HK-2 (cell line): ENCODE measurements around the gene OSER1.

ENCODE experiments used
- DNase-seq: peaks from one replicate; pipeline ENCODE4 v3.0.0-alpha.2; 2018; ENCODE audit not compliant: unreplicated experiment

OSER1 gene

DNA sequence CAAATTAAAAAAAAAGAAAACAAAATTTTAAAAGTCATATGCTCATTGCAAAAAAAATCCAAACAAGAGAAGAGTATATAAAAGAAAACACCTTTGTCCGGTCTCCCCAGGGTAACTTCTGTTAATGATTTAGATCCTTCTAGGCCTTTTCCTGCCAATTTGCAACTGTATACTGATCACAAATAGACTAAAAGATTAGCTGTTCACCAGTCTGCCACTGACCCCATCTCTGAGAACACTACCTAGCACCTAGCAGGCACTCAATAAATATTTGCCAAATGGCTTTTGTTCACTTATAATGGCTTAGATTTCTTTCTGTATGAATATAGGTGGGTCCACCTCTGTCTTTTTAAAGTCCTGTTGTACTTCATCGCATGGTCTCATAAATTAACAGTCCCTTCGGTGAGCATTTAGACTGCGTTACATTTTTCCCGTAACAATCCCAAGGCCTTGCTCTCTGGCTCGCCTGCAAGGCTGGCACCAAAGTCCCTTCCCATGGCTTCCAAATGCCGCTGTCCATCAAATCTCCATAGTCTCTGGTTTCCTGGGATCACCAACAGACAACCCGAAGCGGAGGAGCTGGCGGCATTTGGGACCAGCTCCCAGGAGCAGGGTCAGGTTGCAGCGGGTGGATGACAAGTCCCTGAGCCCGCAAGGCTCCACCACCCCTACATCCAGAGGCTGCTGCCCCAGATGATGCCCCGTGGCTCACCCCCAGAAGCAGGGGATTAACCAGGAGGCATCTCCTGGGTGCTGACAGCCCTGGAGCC lies 35.4 kb downstream of the OSER1 start:
- no peak for DNase-seq

DNA sequence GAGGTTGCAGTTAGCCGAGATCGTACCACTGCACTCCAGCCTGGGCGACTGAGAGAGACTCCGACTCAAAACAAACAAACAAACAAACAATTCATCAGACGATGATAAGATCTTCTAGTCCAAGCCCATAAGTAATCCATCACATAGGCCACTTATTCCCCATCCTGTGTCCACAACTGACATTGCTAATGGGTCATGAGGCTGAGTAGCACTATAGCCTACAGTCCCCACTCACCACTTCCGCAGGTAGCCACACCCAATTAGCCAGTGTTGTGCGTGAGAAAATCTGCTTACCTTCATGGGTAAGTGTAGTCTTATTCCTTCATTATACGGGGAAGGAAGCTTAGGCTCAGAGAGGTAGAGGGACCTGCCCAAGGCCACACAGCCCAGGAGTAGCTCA lies 36.7 kb downstream of the OSER1 start:
- DNase-seq, result no peak

DNA sequence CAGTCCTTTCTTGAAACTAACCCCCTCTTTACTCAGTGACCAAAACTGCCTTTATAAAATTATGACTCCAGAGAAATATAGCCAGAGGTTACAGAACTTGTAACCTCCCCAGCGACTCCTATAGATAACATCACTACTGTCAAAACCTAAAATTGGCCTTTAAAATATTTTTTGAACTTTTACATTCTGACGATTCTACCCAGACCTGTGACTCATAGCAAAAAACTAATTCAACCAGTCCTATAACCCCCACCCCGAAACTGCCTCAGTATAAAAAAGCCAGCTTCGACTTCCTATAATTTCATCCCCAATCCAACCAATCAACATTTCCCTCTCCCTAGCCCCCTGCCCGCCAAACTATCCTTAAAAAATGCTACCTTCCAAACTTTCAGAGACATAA lies 37.5 kb downstream of the OSER1 start:
- no peak for DNase-seq

DNA sequence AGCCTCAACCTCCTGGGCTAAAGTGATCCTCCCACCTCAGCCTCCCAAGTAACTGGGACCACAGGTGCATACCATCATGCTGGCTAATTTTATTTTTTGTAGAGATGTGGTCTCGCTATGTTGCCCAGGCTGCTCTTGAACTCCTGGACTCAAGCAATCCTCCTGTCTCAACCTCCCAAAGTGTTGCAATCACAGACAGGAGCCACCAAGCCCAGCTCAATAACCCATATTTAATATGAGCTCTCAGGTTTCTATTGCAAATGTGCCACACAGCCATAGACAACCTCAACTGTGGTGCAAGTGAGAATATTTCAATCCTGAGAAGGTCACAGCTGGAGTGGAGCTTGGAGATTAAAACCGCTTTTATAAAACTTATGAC lies 38.0 kb downstream of the OSER1 start:
- DNase-seq, result no peak

DNA sequence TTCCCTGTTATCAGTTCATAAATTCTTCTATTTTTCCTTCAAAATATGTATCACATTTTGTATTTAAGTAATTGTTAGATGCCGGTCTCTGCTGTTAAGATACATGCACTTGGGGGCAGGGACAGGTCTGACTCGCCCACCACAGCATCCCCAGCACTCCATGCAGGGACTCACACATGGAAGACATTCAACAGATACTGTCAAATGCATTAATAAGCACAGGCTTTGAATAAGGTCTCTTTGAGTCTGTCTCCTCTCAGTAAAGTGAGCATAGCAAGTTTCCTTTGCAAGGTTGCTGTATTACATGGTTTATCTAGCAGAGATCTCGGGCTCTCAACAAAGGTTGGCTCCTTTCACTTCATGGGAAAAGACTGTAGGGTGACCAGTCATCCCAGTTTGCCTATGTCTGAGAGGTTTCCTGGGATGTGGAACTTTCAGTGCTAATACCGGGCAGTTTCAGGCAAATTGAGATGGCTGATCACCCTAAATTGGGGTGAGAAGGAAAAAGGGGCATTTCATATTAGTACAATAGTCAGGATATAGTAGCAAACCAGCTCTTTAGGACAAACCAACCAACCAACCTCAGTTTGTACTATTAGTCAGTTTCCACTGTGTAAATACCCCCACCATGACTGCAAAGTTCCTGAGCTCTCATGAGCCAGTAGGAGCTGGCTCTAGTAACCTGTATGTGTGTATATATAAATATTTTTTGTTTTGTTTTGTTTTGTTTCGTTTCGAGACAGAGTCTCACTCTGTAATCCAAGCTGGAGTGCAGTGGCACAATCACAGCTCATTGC lies 38.6 kb downstream of the OSER1 start:
- DNase-seq, result no peak

DNA sequence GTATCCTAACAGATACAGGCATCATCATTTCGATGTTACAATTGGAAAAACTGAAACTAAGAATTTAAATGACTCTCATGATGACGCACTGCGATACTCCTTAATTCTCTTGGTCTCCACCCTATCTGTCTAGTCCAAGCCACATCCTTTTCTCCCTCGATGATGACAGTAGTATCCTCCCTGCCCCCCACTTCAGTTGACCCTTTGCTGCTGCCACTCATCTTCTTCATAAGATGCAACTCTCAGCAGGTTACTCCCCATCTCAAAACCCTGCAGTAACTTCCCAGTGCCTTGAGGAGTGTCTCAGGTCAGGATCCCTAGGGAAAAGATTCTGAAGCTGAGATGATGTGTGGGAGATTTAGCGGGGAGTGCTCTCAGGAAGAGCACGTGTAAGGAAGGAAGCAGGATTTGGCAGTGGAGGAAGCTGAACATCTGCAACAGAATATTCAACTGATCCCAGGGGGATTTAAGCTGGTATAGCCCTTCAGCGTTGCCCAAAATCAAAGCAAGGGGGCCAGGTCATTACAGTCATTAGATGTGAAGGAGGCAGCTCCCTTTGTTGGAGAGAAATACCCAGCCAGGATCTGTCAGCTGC lies 39.7 kb downstream of the OSER1 start:
- no peak for DNase-seq

DNA sequence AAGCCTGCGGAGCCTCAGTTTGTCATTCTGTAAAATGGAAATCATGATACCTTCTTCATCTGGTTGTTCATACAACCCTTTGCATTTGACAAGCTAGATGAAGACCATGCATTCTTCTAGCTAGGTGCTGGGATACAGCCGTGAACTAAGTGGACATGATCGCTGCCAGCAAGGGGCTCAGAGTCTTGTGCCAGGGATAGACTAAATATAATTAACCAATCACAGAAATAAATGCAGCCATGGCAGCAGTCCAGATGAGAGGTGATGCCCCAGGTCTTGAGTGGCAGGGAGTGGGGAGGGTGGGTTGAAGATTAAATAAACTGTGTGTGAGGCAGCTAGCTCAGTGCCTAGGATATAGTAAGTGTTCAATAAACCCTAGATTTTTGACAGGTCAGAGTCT lies 42.8 kb downstream of the OSER1 start:
- DNase-seq, result no peak

DNA sequence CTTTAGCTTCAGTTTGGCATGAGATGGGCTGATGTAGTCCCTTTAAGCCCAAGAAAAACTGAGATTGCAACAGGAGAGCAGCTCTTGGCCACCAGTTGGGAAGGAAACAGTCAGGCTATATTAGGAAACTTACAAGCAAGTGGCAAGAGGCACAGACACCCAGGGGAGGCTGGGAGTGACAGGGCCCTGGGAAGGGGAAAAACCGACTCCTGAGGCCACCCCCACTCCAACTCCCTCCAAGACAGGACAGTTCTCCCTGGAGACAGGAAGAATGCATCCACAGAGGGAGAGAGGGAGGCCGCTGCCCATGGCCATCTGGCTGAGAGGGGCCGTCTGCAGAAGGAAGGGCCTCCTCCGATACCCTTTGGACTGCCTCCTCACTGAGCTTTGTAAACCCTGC lies 44.1 kb downstream of the OSER1 start:
- DNase-seq, result peak; percentile 40

DNA sequence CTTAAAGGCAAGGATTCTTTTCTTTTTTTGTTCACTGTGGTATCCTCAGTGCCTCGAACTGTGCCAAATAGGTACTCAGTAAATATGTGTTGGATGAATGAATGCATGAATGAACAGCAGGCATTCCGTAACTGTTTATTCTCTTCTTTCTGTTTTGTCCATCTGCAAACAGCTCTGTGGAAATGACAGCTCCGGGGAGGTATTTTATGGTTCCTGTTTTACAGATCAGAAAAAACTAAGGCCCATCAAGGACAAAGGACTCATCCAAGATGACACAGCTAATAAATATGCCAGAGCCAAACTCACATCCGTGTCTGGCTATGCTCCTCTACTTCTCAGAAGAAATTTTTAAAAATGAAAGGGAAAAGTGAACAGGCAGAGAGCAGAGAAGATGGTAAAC lies 44.6 kb downstream of the OSER1 start:
- peak; percentile 37 for DNase-seq

DNA sequence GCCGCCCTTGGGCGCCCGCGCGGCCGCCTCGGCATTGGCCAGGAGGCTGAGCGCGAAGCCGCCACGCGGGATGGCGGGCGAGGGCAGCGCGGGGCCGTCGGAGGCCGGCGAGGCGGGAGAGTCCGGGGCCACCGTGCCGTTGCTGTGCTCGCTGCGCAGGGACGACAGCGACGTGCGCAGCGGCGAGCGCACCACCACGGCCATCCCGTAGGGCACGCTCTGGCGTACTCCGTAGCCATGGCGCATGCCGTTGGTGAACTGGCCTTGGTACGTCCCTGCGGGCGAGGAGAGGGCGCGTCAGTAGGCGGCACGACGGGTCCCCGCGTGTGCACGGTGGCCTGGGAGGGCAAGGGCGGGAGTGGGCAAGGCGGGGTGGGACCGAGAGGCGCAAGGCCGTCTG lies 50.4 kb downstream of the OSER1 start:
- no peak for DNase-seq

DNA sequence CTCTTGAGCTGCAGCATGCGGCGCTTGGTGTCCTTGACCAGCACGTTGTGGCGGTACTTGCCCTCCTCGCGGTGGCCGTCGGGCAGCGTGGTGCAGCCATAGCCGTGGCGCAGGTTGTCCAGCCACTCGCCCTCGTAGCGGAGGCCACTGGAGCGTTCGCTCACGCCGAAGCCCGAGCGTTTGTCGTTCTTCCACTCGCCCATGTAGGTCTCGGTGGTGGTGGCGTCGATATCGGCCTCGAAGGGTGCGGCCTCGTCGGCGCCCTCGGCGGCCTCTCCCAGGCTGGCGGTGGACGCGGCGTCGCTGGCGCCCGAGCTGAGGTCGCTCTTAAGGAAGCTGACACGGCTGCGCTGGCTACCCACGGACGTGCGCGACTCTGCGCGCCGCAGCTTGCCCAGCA lies 50.9 kb downstream of the OSER1 start:
- no peak for DNase-seq

DNA sequence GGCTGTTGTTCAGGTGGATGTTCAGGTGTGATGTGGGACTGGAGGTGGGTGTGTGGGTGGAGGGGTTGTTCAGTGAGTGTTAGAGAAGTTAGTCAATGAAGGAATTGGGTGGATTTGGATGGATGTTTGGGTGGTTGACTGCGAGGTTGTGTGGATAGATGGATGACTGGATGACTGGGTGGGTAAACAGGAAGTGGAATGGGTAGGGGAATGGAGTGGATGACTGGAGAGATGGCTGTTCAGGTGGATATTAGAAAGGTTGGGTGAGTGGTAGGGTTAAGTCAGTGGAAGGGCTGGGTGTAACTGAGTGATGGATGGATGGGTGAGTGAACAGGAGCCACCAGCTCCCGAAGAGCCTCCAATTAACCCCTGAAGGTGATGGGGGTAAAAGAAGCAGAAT lies 51.4 kb downstream of the OSER1 start:
- DNase-seq, result no peak

DNA sequence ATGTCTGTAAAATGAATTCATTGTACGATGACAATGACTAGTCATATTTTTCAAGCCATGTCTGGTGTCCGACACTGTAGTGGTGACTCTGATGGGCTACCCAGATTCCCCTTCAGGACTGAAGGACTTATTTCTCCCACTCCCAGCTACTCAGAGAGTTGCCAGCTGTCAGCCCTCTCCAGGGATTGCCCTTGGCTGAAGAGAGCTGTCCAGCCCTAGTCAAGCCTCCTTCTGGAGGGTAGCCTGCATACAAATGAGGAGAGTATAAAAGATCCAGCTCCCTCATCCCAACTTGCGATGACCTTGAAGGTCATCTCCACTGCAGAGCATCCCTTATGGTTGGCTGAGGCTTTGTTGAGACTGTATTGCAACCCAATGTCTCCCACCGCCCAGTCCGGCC lies 53.5 kb downstream of the OSER1 start:
- no peak for DNase-seq

DNA sequence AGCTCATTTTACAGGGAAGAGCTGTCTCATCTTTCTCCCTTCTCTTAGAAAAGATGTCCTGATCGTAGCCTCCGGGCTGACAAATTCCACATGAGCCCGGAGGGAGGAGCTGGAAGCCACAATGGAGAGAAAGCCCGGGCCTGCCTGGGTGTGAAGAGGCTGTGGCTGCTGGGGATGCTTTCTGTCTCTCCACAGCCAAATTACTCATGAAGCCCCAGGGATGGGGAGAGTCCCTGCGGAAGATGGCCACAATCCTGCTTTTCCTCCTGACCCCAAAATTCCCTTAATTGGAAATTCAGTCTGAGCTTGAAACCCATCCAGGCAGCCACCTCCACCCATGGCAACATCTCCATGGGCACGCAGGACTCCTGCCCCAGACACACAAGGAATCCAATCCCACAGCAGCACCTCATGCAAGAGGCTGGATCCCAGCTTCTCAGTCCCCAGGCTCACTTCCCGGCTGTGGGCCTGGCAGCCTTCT lies 56.0 kb downstream of the OSER1 start:
- DNase-seq, result no peak

DNA sequence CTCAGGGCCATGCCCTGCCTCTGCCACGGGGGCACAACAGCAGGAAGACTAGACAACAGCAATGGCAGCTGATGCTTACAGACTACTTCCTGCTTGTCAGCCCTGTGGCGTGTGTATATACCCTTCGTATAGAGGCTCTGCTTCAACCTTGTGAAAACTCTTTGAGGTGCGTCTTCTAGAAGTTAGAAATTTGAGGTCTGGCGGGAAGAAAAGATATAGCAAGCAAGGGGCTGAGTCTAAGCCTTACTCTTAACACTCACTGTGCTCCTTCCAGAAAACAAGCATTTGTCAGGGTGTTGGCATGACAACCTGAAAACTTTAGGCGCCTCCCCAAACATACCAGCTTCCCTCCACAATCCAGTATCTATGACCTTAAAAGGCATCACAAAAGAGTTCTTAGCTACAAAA lies 56.9 kb downstream of the OSER1 start:
- DNase-seq, result no peak

DNA sequence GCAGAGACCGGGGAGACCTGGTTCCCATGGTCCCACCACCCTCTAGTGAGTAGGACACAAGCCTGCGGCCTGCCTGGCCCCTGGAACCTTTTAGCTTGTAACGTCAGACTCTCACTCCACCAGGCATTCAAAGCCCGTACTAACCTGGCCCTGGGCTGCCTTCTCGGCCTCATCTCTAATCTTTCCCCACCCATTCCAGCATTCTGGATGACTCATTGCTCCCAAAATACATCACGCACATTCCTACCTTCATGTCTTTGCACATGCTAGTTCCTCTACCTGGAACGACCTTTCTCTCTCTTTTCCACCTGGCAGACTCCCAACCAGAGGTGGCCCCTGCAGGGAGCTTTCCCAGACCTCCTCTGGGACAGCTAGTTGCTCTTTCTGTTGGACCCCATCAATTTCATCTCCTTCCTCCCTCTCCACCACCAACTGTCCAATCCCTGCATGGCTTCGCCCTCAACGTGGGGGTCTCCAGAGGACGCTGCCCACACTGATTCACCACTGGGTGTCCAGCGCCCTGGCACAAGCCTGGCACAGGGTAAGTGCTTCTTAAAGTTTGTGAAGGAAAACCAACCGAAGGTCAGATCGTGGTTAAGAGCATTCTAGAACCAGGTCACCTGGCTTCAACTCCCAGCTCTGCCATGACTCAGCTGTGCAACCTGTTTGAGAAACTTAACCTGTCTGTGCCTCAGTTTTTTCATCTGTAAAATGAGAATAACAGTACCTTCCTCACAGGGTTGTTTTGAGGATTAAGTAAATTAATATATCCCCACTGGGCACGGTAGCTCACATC lies 58.8 kb downstream of the OSER1 start:
- DNase-seq, result no peak

DNA sequence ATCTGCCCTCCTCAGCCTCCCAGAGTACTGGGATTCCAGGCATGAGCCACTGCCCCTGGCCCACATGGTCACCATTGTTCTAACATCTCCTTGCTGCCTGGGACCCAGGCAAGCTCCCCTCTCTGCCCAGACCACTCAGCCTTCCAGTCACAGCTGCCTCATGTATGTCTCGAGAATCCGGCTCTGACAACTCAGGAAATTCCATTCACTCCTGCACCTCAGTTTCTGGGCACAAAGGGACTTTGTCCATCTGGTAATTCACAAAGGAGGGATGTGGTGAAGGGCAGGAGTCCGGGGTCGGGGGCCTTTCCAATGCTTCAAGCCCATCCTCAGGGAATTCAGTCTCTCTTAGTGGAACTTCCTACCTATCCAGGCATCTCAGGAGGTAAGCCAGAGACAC lies 64.3 kb downstream of the OSER1 start:
- DNase-seq, result no peak
